Fibroblast of villous mesenchyme (primary cell): ENCODE measurements around the gene CNTN6. TPM values are rescaled to one million over a fixed set of nuclear protein-coding genes. Genes with fewer than 3 reads are reported as not detected.

Experiments
- DNase-seq: peaks from one replicate; pipeline ENCODE4 v3.0.0-alpha.2; 2010; ENCODE audit warnings: low read depth
- H3K4me3 ChIP-seq: 2 replicates; pipeline ENCODE4 v1.5.1; 2011; ENCODE audit warnings: low read depth, mild to moderate bottlenecking, low read length
- total RNA-seq: library from RNA; depleted of rRNA; stranded (reverse); fragments of >200 nt; gene quantifications from 2 replicates; pipeline ENCODE4 v1.2.3, GENCODE V29; 2012
- TF ChIP-seq, protein P1 (sequence below): IDR thresholded peaks from 2 replicates; pipeline ENCODE4 v1.5.1; 2012; ENCODE audit warnings: low read depth, mild to moderate bottlenecking, low read length; ENCODE audit not compliant: insufficient read depth

Gene CNTN6
- total RNA-seq, 1 donor, result under 0.01 TPM

DNA sequence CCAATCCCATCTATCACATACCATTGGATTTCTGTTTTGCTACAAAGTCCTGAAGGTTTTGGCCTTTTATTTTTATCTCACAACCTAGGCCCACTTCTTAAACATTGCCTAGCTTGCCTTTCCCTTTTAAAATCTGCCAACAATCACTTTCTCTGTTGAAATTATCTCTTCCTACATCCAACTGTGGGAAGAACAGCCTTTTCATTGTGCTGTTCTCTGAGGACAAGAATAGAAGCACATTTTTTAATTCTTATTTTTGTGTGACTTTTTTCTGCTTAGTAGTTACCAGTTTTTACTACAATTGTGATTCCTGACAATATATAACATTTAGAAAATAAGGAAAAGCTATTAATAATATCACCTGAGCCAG is 159.2 kb downstream of the CNTN6 start:
- TF ChIP-seq, protein P1, sequence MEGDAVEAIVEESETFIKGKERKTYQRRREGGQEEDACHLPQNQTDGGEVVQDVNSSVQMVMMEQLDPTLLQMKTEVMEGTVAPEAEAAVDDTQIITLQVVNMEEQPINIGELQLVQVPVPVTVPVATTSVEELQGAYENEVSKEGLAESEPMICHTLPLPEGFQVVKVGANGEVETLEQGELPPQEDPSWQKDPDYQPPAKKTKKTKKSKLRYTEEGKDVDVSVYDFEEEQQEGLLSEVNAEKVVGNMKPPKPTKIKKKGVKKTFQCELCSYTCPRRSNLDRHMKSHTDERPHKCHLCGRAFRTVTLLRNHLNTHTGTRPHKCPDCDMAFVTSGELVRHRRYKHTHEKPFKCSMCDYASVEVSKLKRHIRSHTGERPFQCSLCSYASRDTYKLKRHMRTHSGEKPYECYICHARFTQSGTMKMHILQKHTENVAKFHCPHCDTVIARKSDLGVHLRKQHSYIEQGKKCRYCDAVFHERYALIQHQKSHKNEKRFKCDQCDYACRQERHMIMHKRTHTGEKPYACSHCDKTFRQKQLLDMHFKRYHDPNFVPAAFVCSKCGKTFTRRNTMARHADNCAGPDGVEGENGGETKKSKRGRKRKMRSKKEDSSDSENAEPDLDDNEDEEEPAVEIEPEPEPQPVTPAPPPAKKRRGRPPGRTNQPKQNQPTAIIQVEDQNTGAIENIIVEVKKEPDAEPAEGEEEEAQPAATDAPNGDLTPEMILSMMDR, result no peak
- no peak overlapping the region for H3K4me3 ChIP-seq

DNA sequence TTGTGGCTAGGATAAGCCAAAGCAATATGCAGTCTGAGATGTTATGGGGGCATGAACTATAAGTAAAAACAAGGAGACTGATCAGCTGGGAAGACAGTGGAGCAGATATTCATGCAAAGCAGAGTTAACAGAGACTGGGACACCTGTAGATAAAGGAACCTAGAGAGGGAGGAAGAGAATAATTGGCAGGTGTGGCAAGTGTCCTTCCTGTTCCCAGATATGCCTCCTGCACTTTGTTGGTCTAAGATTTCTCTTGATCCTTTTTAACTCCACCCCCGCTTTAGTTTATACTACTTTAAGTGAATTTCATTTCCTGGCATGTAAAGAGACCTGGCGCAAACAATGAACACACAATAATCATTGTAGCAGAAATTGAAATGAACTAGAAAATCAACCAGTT is 169.4 kb downstream of the CNTN6 start:
- no peak overlapping the region for H3K4me3 ChIP-seq
- TF ChIP-seq, protein P1, result no peak
- DNase-seq, result no peak

More for the DNA sequence above, 159.2 kb downstream of the CNTN6 start:
- no peak for DNase-seq

DNA sequence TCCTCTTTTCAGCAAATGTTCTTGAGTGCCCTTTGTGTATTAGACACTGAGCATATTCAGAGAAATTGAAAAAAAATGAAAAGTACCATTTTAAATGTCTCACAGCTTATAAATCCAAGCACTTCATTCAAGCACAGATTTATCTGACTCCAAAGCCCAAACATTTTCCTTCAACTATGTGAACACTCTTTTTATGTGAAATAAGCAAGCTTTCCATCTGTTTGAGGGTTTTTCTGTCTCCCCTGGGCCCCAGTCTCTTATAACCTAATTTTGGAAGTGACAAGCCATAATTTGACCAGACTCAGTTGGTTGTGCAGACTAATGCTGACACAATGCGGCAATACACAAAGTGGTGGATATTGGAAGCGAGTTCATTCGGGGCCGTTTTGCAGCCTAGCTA is 170.3 kb downstream of the CNTN6 start:
- TF ChIP-seq, protein P1, result no peak
- DNase-seq, result no peak
- no peak overlapping the region for H3K4me3 ChIP-seq

DNA sequence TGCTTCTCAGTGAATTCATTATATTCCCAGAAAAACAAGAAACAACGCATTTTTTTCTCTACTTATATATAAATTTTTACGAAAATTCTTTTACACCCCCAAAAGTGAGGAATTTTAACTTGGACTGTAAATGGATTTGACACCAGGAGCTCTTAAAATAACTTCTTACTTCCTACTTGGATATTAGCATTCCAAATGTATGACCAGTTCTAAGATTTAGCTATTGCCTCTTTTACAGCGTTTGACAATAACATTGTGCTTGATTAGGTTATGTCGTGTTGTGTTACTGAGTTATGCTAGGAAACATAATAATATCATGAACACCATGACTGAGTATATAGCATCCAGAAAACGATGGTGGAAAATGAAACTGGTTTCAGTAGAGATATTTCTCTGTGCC is 177.0 kb downstream of the CNTN6 start:
- DNase-seq, result peak; percentile 29
- TF ChIP-seq, protein P1, result no peak
- H3K4me3 ChIP-seq, result no peak overlapping the region

DNA sequence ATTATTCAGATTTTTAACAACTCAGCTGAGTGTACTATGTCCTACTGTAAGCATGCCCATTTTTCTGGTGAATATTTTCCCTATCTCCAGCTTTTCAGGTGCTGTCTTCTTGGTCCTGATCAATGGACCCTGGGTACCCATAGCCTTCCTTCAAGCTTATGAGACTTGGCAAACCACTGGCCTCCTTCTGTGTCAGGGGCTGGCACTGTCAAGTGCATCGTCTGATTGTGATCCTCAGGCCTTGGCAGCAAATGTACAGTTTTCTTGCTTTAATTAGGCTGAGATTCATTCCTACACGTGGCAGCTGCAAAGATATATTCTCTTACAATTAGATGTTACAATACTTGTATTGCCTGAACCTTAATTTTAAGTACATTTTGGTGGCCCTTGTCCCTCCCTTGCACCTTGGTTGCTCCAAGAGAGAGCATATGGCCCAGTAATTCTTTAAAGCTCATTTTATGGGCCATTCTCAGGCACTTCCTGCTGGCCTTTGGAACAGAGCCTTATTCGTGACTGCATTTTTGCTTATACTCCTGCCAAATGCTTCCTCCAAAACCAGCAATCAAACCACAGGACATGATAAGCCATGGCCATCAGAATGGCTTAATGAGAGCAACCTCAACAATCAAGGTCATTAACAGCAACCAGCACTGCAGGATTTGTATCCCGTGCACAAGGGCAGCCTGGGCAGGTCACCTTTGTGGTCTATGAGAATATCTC is 179.9 kb downstream of the CNTN6 start:
- TF ChIP-seq, protein P1, result no peak

DNA sequence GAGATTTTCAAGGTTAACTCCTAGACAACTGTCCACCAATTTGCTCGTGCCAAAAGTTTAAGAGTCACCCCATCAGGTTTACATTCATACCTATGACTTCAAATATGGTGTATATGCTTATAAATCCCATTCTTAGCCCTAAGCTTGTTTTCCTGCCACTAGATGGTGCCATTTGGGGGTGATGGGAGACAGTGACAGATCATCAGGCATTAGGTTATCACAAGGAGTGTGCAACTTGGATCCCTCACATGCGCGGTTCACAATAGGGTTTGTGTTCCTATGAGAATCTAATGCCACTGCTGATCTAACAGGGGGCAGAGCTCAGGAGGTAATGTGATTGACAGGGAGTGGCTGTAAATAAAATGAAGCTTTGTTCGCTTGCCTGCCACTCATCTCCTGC is 182.7 kb downstream of the CNTN6 start:
- TF ChIP-seq, protein P1, result peak; percentile 34
- peak; percentile 7 for DNase-seq
- no peak overlapping the region for H3K4me3 ChIP-seq

More for the DNA sequence above, 179.9 kb downstream of the CNTN6 start:
- no peak overlapping the region for H3K4me3 ChIP-seq
- DNase-seq, result no peak

DNA sequence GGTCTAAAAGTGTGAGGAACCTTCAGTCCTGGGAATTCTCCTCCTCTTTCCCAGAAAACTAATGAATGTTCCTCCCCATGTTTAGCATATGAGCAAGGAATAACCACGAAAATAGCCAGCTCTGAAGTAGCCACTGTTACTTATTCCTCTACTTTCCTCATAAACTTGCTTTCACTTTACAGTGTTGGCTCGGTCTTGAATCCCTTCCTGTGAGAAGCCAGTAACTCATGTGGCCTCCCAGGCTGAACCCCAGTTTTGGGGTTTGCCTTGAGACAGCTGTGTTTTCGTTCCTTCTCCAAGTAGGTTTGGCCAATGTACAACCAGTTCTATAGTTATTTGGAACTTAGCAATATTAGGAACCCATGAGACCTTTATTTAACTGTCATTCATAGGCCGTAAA is 195.0 kb downstream of the CNTN6 start:
- no peak overlapping the region for H3K4me3 ChIP-seq
- TF ChIP-seq, protein P1, result no peak
- DNase-seq, result no peak
